HepG2 (cell line): Measurements from ENCODE around the gene CYP46A1. TPM values are rescaled to one million over a fixed set of nuclear protein-coding genes. Genes with fewer than 3 reads are reported as not detected.
A peak's percentile ranks its signal among the peaks of the same experiment; 100 is the strongest.

Experiments used
- BHLHE40 ChIP-seq: IDR thresholded peaks from 2 replicates; pipeline ENCODE4 v1.6.1; 2011; ENCODE audit warnings: low read length, improper control_type of control experiment
- ERF ChIP-seq: IDR thresholded peaks from 2 replicates; pipeline ENCODE4 v1.6.1; 2018; ENCODE audit warnings: missing biosample characterization, missing genetic modification reagents
- HDAC1 ChIP-seq: sonication (generic); formaldehyde crosslinking; IDR thresholded peaks from 2 replicates; pipeline ENCODE4 v1.5.1; 2020; ENCODE audit warnings: mild to moderate bottlenecking, missing genetic modification reagents
- NCOR1 ChIP-seq: fragments of 200-600 bp; sonication (generic); IDR thresholded peaks from 2 replicates; pipeline ENCODE4 v1.7.0; 2017; ENCODE audit warnings: antibody characterized with exemption, low read length, borderline replicate concordance
- NR2C2 ChIP-seq: sonication (generic); formaldehyde crosslinking; IDR thresholded peaks from 2 replicates; pipeline ENCODE4 v1.4.0; 2020; ENCODE audit warnings: missing genetic modification reagents, mild to moderate bottlenecking, moderate library complexity, borderline replicate concordance
- ZBTB42 ChIP-seq: sonication (generic); formaldehyde crosslinking; IDR thresholded peaks from 2 replicates; pipeline ENCODE4 v1.5.0; 2020; ENCODE audit warnings: mild to moderate bottlenecking, missing genetic modification reagents
- polyA plus RNA-seq, 8 experiments: library from polyadenylated mRNA; depleted of rRNA in 3 of 8; stranded (reverse) in 7 of 8; unstranded in 1 of 8; fragments of >200 nt; fragmentation: Illumina TruSeq in 4 of 8; extraction: Trizol in 4 of 8; gene quantifications; 2 replicates each; pipeline versions ENCODE4 v1.2.1 to v1.2.3, GENCODE V29; 2011 to 2016; ENCODE audit warnings: low read depth in 4 of 8, missing spikeins in 1 of 8, mixed read lengths in 1 of 8; ENCODE audit not compliant: insufficient read depth in 1 of 8
- total RNA-seq, 5 experiments: library from RNA; depleted of rRNA; stranded (reverse); fragments of >200 nt; fragmentation: Illumina TruSeq; extraction: Trizol; gene quantifications; 2 replicates each; pipeline ENCODE4 v1.2.3, GENCODE V29; 2016; ENCODE audit warnings: low read depth in 1 of 5
- TF ChIP-seq, protein P1 (sequence below): sonication (generic); formaldehyde crosslinking; IDR thresholded peaks from 2 replicates; pipeline ENCODE4 v1.5.0; 2020; ENCODE audit warnings: missing genetic modification reagents, mild to moderate bottlenecking, borderline replicate concordance
- TF ChIP-seq, protein P2 (sequence below): sonication (generic); formaldehyde crosslinking; IDR thresholded peaks from 2 replicates; pipeline ENCODE4 v1.5.0; 2020; ENCODE audit warnings: mild to moderate bottlenecking, missing genetic modification reagents, moderate library complexity
- TF ChIP-seq, protein P3 (sequence below): sonication (generic); formaldehyde crosslinking; IDR thresholded peaks from 2 replicates; pipeline ENCODE4 v1.9.0; 2022; ENCODE audit warnings: low read depth, missing genetic modification reagents
- TF ChIP-seq, protein P4 (sequence below): sonication (generic); formaldehyde crosslinking; IDR thresholded peaks from 2 replicates; pipeline ENCODE4 v1.5.1; 2020; ENCODE audit warnings: mild to moderate bottlenecking, missing genetic modification reagents, moderate library complexity
- TF ChIP-seq, protein P5 (sequence below), 2 experiments: sonication (generic) in 1 of 2; formaldehyde crosslinking in 1 of 2; IDR thresholded peaks; 2 replicates each; pipeline versions ENCODE4 v1.5.1 to v1.6.1; 2011 to 2020; ENCODE audit warnings: borderline replicate concordance in 1 of 2, low read depth in 1 of 2, low read length in 1 of 2, mild to moderate bottlenecking in 1 of 2, missing genetic modification reagents in 1 of 2, moderate library complexity in 1 of 2
- TF ChIP-seq, protein P6 (sequence below): IDR thresholded peaks from 2 replicates; pipeline ENCODE4 v1.6.1; 2012; ENCODE audit warnings: low read depth, low read length, improper control_type of control experiment

The CYP46A1 gene
- total and polyA plus RNA-seq, 2 of the 13 experiments (the other 11 are each of a cell fraction or from before 2014, with no cell fraction given) = not detected

DNA sequence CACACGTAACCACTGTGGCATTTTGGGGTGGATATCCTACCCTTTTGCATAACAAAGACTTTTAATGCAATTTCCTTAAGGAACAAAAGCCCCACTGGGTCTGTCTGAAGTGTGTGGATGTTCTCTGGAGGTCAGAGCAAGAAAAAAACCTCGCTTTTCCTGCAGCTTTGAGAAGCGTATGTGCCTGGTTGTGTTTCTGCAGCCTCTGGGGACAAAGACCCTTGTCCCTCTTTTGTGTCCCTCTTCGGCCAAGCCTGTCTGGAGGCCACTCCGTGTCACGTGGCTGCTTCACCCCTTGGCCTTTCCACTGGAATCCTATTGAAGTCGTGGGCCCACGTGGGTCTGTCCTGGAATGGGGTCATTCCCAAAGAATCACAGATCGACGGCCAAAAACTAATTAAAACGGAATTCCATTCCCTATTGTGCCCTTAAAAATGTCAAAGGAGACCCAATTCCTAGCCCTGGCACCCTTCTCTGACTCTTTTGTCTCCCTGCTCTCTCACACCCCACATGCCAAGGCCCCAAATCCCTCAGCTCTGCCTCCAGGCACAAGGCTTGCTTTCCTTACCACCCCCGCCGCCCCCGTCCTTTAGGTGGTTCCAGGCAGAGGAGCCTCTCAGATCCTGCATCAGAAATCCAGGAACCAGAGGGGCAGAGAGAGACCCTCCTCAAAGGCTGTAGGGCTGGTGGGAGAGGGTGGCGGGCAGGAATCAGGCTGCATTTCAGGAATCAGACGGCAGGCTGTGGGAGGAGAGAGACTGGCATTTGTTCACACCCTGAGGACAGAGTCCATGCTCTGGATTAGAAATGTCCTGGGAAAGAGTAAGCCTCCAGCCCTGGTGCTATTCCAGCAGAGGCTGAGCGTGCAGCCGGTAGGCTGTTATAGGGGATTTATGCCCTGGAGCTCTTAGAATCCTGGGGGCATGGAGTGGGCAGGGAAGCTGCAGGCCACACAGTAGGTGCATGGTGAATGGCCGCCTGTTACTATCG, 12.6 kb upstream of the CYP46A1 start (continued):
- TF ChIP-seq ZBTB42 (no peak), ERF (CRISPR knock-in tag) (no peak), BHLHE40 (peak; percentile 5; the same call in 1 of the 2 replicates), NR2C2 (no peak), NCOR1 (peak; percentile 52), HDAC1 (CRISPR knock-in tag) (no peak)
- TF ChIP-seq, protein P1, sequence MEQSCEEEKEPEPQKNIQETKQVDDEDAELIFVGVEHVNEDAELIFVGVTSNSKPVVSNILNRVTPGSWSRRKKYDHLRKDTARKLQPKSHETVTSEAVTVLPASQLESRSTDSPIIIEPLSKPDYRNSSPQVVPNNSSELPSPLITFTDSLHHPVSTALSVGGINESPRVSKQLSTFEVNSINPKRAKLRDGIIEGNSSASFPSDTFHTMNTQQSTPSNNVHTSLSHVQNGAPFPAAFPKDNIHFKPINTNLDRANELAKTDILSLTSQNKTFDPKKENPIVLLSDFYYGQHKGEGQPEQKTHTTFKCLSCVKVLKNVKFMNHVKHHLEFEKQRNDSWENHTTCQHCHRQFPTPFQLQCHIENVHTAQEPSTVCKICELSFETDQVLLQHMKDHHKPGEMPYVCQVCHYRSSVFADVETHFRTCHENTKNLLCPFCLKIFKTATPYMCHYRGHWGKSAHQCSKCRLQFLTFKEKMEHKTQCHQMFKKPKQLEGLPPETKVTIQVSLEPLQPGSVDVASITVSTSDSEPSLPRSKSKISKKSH (CRISPR knock-in tag) = no peak
- TF ChIP-seq, protein P2, sequence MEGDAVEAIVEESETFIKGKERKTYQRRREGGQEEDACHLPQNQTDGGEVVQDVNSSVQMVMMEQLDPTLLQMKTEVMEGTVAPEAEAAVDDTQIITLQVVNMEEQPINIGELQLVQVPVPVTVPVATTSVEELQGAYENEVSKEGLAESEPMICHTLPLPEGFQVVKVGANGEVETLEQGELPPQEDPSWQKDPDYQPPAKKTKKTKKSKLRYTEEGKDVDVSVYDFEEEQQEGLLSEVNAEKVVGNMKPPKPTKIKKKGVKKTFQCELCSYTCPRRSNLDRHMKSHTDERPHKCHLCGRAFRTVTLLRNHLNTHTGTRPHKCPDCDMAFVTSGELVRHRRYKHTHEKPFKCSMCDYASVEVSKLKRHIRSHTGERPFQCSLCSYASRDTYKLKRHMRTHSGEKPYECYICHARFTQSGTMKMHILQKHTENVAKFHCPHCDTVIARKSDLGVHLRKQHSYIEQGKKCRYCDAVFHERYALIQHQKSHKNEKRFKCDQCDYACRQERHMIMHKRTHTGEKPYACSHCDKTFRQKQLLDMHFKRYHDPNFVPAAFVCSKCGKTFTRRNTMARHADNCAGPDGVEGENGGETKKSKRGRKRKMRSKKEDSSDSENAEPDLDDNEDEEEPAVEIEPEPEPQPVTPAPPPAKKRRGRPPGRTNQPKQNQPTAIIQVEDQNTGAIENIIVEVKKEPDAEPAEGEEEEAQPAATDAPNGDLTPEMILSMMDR (CRISPR knock-in tag) = 0 out of 2 replicates have a peak, but pooled peaks have one; percentile 7
- TF ChIP-seq, protein P3, sequence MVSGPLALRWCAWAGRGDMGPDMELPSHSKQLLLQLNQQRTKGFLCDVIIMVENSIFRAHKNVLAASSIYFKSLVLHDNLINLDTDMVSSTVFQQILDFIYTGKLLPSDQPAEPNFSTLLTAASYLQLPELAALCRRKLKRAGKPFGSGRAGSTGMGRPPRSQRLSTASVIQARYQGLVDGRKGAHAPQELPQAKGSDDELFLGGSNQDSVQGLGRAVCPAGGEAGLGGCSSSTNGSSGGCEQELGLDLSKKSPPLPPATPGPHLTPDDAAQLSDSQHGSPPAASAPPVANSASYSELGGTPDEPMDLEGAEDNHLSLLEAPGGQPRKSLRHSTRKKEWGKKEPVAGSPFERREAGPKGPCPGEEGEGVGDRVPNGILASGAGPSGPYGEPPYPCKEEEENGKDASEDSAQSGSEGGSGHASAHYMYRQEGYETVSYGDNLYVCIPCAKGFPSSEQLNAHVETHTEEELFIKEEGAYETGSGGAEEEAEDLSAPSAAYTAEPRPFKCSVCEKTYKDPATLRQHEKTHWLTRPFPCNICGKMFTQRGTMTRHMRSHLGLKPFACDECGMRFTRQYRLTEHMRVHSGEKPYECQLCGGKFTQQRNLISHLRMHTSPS = peak; percentile 36; the same call in 1 of the 2 replicates
- TF ChIP-seq, protein P4, sequence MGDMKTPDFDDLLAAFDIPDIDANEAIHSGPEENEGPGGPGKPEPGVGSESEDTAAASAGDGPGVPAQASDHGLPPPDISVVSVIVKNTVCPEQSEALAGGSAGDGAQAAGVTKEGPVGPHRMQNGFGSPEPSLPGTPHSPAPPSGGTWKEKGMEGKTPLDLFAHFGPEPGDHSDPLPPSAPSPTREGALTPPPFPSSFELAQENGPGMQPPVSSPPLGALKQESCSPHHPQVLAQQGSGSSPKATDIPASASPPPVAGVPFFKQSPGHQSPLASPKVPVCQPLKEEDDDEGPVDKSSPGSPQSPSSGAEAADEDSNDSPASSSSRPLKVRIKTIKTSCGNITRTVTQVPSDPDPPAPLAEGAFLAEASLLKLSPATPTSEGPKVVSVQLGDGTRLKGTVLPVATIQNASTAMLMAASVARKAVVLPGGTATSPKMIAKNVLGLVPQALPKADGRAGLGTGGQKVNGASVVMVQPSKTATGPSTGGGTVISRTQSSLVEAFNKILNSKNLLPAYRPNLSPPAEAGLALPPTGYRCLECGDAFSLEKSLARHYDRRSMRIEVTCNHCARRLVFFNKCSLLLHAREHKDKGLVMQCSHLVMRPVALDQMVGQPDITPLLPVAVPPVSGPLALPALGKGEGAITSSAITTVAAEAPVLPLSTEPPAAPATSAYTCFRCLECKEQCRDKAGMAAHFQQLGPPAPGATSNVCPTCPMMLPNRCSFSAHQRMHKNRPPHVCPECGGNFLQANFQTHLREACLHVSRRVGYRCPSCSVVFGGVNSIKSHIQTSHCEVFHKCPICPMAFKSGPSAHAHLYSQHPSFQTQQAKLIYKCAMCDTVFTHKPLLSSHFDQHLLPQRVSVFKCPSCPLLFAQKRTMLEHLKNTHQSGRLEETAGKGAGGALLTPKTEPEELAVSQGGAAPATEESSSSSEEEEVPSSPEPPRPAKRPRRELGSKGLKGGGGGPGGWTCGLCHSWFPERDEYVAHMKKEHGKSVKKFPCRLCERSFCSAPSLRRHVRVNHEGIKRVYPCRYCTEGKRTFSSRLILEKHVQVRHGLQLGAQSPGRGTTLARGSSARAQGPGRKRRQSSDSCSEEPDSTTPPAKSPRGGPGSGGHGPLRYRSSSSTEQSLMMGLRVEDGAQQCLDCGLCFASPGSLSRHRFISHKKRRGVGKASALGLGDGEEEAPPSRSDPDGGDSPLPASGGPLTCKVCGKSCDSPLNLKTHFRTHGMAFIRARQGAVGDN = peak; percentile 49
- TF ChIP-seq, protein P5, sequence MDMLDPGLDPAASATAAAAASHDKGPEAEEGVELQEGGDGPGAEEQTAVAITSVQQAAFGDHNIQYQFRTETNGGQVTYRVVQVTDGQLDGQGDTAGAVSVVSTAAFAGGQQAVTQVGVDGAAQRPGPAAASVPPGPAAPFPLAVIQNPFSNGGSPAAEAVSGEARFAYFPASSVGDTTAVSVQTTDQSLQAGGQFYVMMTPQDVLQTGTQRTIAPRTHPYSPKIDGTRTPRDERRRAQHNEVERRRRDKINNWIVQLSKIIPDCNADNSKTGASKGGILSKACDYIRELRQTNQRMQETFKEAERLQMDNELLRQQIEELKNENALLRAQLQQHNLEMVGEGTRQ (IDR thresholded peaks at IDR 0.05; ENCODE audit: low read depth, low read length) = peak; percentile 31; the same call in 1 of the 2 replicates
- TF ChIP-seq, protein P5 (CRISPR knock-in tag; IDR thresholded peaks at IDR 0.05; ENCODE audit: borderline replicate concordance) = peak; percentile 36; the same call in 1 of the 2 replicates
- TF ChIP-seq, protein P6, sequence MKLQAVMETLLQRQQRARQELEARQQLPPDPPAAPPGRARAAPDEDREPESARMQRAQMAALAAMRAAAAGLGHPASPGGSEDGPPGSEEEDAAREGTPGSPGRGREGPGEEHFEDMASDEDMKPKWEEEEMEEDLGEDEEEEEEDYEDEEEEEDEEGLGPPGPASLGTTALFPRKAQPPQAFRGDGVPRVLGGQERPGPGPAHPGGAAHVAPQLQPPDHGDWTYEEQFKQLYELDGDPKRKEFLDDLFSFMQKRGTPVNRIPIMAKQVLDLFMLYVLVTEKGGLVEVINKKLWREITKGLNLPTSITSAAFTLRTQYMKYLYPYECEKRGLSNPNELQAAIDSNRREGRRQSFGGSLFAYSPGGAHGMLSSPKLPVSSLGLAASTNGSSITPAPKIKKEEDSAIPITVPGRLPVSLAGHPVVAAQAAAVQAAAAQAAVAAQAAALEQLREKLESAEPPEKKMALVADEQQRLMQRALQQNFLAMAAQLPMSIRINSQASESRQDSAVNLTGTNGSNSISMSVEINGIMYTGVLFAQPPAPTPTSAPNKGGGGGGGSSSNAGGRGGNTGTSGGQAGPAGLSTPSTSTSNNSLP = peak; percentile 19; the same call in 1 of the 2 replicates
